Heart left ventricle (tissue), 13 donors: ENCODE data around the gene FGD3.

ENCODE experiments used
- CTCF ChIP-seq, 12 donors: fragments of 200-600 bp; sonication (generic) in 4 of 12; IDR thresholded peaks; one replicate each; pipeline versions ENCODE4 v1.5.0 to v1.8.0; 2018 to 2022; ENCODE audit warnings: antibody characterized with exemption in 12 of 12, mild to moderate bottlenecking in 5 of 12
- POLR2A ChIP-seq, 2 donors: fragments of 450-650 bp; IDR thresholded peaks; one replicate each; pipeline ENCODE4 v1.6.1; 2017; ENCODE audit warnings: antibody characterized with exemption in 2 of 2, mild to moderate bottlenecking in 2 of 2, moderate library complexity in 2 of 2
- donor health status: ischemic (EF 13 %, LVEDD 7.1; RV severe dilation, severe dysfunction).
- donor health status: DM: no; HTN: yes; CAD: no.
- donor health status: DM: no; HTN: no; CAD: no.
- donor health status: ischemic (EF 25% LVEDD 6.9; RV normal size, moderate dysfunction).
- donor health status: ischemic (EF 25% LVEDD 5.7; RV mildly dilated, moderate dysfunction).
- donor health status: ischemic (EF 35%, LVEDD 5.7; RV mildly dilated, moderate dysfunction).
- donor health status: nonischemic (EF 11% LVEDD 7.7; RV severe dilation, severe dysfunction).
- donor health status: DM: yes; HTN: yes; CAD: no.
- donor health status: PGD.
- donor health status: ischemic (EF 29% LVEDD 5.4; RV normal size, mild dysfunction).
- donor health status: nonischemic (EF 23%, LVEDD 6.1; RV moderate dilation, normal function).

- TF ChIP-seq CTCF (IDR thresholded peaks at IDR 0.05) (no peak), POLR2A (IDR thresholded peaks at IDR 0.05) (no peak)
Observed at GRCh38 chr9:92974161-92974661, 26.9 kb downstream of the FGD3 start.
